DMS53 (cell line): Measurements from ENCODE around the gene CH25H.
A peak's percentile ranks its signal among the peaks of the same experiment; 100 is the strongest.

Experiments used
- DNase-seq: peaks from one replicate; lab custom pipeline; 2025; lab: John Stamatoyannopoulos, UW

CH25H gene

DNA sequence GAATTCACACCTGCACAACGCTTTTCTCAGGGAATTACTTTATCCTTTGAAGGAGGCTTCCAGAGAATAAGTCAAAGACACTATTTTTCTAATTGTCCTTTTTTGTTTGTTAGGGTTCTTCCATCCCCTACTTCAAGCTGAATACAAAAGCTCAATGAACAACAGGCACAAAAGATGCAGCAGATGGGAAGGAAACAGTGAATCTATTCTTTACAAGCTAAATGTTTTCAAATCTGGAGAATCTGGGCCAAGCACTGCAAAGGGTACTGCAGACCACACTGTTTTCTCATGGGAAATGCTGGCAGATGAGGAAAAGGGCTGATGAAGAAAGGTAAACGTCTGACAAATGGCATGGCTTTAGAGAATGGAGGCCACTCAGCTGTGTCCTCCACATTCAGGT lies 25.9 kb upstream of the CH25H start:
- DNase-seq = no peak

DNA sequence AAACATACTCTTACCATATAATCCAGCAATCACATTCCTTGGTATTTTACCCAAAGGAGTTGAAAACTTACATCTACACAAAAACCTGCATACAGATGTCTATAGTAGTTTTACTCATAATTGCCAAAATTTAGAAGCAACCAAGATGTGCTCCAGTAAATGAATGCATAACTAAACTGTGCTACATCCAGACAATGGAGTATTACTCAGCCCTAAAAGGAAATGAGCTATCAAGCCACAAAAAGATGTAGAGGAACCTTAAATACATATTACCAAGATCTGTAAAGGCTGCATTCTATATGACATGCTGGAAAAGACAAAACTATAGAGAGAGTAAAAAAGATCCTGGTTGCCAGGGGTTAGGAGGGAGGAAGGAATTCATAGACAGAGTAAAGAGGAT lies 21.8 kb upstream of the CH25H start:
- no peak for DNase-seq

GRCh38 chr10:89228146-89228545 lies 21.0 kb upstream of the CH25H start:
- DNase-seq = no peak

DNA sequence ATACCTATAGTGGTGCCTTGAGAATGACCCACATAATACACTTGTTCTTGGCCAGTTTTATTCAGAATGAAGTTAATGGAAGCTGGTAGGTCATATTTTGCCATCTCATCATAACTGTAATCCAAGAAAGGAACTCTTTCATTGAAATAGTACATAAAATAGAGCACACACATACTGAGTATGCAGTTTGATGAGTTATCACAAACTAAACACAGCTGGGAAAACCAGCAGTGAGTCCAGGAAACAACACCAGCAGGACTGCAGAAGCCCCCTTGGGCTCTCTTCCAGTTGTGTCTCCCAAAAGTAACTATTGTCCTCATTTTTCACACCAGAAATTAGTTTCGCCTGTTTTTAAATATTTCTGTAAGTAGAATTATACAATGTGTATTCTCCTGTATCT lies 19.8 kb upstream of the CH25H start:
- DNase-seq = no peak

- no peak for DNase-seq
Measured at GRCh38 chr10:89224739-89225443, 17.8 kb upstream of the CH25H start.

- no peak for DNase-seq
Measured at GRCh38 chr10:89221919-89222318, 14.8 kb upstream of the CH25H start.

DNA sequence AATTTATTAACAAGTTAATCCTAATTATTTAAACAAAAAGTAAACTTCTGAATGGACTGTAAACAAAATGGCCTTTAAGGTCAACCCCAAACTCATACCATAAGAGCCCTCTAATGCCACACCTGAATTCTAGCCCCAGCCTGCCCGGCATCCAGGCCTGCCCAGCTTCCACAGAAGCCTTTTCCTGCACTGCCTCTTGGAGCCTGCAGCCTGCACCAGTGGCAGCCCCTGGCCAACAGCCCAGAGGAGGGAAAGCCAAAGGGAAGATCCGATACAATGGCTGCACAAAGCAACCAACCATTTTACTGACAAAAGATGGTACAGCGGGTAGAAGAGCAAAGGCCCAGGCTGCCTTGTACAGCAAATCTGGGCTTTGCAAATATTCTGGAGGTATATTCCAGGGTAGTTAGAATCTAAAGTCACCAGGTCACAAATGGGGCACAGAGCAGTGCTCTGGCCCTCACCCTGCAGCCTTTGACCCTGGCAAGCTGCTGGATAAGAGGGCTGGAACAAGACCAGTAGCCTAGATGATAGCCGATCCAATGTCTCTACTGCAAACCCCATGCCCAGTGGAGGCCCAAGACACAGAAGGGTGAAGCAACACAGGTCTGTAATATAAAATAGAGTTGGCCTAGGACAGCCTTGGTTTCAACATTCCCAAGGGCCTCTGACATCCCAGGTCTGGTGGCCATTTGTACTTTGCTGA lies 12.5 kb upstream of the CH25H start:
- DNase-seq = no peak

GRCh38 chr10:89217057-89217990 lies 10.2 kb upstream of the CH25H start:
- peak; percentile 80 for DNase-seq

- no peak for DNase-seq
Measured at GRCh38 chr10:89216056-89216455, 8.9 kb upstream of the CH25H start.

- no peak for DNase-seq
Measured at GRCh38 chr10:89215511-89215910, 8.4 kb upstream of the CH25H start.

- no peak for DNase-seq
Measured at GRCh38 chr10:89214566-89215165, 7.5 kb upstream of the CH25H start.

DNA sequence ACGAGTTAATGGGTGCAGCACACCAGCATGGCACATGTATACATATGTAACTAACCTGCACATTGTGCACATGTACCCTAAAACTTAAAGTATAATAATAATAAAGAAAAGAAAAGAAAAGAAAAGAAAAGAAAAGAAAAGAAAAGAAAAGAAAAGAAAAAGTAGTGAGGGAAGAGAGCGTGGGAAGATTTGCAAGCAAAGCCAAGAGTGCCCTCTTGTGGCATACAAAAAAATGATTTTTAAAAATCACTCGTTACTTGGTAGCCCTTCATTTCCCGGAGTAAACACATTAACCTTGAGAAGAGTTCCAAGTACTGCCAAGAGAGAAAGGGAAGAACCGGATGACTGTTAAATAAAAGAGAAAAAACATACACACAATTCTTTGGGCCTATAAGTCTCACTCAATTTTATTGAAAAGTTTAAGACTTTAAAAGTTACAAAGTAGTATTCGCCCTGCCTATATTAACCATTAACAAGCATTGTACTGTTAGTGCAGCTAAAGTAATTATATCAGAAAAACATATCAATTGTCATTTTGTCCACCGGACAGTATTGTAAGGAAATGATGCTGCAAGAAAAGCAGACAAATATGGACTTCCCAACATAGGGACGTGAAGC lies 6.2 kb upstream of the CH25H start:
- DNase-seq = peak; percentile 67

DNA sequence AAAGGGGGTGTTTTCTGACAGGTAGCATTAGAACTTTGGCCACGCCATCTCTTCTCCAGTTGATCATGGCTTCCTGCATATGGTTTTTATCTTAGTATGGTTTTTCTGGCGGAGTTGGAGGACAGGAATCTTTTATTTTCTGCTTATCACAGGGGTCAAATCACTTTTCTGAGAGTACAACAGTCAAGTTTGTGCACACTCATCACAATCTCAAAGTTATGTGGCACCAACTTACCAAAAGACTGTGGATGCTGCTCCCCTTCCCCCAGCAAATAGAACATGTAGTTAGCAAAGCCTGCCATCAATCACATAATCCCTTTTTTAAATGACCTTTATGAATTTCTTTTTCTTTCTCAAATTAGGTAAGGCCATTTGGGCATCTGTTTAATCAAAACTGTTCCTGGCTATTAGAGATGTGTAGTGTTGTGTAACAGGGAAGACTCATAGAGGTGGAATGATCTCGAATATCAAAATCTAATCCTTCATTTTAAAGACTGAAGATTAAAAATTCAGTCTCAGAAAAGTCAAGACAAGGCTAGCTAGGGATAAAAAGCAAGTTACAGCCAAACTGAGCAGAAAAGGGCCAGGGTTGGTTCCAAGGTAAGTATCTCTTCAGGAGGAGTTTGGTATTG lies 3.8 kb upstream of the CH25H start:
- DNase-seq = no peak

DNA sequence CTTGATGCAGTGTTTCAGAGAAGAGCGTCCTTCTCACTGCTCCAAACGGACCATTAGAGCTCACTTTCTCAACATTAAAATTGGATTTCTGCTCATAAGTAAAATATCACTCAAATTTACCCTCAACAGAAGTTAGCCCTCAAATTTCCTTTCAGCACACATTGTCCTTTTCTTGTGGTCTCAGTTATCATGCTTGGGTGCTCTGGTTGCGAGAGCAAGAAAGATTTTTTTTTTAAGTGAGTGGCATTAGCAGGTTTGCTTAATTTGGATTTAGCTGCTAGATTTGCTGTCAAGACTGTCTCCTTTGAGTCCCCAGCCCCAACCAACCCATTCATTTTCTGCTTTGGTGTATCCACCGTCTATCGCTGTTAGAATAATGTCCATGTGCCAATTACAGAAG lies 2.6 kb upstream of the CH25H start:
- DNase-seq = no peak

GRCh38 chr10:89207801-89208551 lies 859 bp upstream of the CH25H start:
- peak; percentile 74 for DNase-seq

- DNase-seq = peak; percentile 62
Measured at GRCh38 chr10:89206402-89207180, 526 bp downstream of the CH25H start.

DNA sequence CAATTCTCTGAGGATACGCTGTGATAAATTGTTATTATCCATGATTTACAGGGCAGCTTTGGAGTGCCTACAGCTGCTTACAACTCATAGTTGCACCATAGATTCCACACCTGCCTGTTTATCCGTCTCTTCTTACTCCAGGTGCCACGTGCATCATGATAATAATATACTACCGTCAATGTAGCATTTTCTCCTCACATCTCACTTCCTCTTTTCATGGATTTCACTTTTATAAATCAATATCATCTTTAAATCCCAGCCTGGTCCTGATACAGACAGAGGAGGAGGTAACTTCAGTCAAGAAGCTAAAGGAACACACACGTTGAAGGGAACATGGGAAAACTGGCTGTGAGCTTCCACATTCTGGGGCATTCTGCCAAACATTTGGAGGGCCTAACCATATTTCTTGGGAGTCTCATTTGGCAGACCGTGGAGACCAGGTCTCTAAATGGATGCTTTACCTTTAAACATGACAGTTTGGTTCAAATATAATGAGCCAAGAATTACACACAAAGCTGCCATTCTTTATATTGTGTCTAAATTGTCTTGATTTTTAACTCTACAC lies 2.4 kb downstream of the CH25H start:
- DNase-seq = no peak

- no peak for DNase-seq
Measured at GRCh38 chr10:89203237-89203636, 3.9 kb downstream of the CH25H start.

DNA sequence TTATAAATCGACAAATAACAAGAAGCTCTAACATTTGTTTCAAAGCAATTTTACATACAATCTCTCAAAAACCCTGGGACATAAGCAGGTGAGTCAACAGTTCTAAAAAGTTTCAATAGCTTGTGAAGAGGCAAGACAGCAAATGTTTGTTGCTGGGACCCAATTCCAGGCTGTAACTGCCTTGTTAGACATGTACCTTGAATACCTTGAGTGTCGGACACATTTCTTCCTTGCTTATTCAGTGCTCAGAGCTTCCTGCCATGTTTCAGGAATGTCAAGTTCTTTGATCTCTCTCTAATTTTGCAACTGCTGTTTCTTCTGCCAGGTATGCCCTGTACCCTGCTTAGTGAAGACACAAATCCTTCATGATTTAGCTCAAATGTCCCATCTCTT lies 5.1 kb downstream of the CH25H start:
- no peak for DNase-seq
